Adrenal gland (tissue), 5 donors: ENCODE results near the gene KRT71.

ENCODE experiments used
- CTCF ChIP-seq, 6 experiments: fragments of 450-650 bp in 4 of 6; fragments of 200-600 bp in 2 of 6; sonication (generic) in 1 of 6; IDR thresholded peaks; 1 replicate in 5 of 6; 2 replicates in 1 of 6; pipeline versions ENCODE4 v1.5.1 to v1.8.0; 2016 to 2021; ENCODE audit warnings: antibody characterized with exemption in 6 of 6, mild to moderate bottlenecking in 2 of 6, moderate library complexity in 1 of 6
- POLR2A ChIP-seq, 2 donors: fragments of 450-650 bp; IDR thresholded peaks; one replicate each; pipeline ENCODE4 v1.6.1; 2017; ENCODE audit warnings: antibody characterized with exemption in 2 of 2, mild to moderate bottlenecking in 2 of 2, moderate library complexity in 1 of 2
- donor health status: DM: no; HTN: no; CAD: no.

DNA sequence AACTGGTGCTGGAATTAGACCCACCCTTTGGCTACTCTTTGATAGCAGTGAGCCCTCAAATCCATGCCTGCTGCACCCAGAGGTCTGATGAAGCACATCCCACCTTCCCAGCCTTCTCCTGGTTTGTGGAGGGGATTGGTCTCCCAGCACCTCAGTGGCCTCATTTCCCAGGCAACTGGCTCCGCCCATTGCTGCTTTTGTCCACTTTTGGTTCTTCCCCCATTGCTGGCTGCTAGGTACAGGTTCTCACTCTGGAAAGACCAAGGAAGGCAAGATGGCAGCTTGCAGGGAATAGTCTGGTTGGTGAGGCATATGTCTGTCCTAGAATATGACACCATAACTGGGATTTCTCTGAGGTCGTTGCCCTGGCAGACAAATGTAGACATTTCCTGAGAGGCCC, 22.6 kb downstream of the KRT71 start:
- no peak for TF ChIP-seq CTCF (IDR thresholded peaks at IDR 0.05)
- TF ChIP-seq POLR2A (IDR thresholded peaks at IDR 0.05) = no peak
